Adrenal gland (tissue), 5 donors: ENCODE data around the gene LSM14A.

Experiments
- POLR2A ChIP-seq, 2 donors: fragments of 450-650 bp; IDR thresholded peaks; one replicate each; pipeline ENCODE4 v1.6.1; 2017; ENCODE audit warnings: antibody characterized with exemption in 2 of 2, mild to moderate bottlenecking in 2 of 2, moderate library complexity in 1 of 2
- TF ChIP-seq, protein P1 (sequence below), 6 experiments: fragments of 450-650 bp in 4 of 6; fragments of 200-600 bp in 2 of 6; sonication (generic) in 1 of 6; IDR thresholded peaks; 1 replicate in 5 of 6; 2 replicates in 1 of 6; pipeline versions ENCODE4 v1.5.1 to v1.8.0; 2016 to 2021; ENCODE audit warnings: antibody characterized with exemption in 6 of 6, mild to moderate bottlenecking in 2 of 6, moderate library complexity in 1 of 6
- donor health status: DM: no; HTN: no; CAD: no.

DNA sequence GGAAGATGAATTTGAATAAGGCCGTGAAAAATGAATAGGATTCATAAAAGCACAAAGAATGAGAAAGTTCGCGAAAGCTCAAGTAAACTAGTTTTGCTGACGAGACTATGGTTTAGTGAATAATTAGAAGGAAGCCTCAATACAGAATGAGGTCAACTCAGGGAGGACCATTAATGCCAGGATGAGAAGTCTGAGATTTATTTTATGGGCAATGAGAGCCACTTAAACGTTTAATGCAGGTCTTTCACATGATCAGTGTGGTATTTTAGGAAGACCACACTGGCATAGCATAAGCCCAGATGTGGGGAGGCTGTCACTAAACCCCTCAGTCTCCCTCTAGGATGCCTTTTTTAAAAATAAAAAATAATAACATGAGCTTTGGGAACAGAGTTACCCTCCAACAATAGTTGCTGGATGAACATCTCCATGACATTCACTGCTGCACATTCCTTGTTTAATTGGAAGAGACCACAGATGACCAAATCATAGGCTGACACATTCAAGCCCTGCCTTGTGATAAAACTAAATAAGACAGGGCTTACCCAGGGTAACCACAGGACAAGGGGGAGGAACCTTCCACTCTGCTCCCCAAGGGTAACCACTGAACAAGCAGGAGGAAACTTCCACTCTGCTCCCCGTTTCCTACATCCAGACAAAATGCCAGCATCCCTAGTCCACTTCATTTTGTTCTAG lies 43.6 kb upstream of the LSM14A start:
- no peak for TF ChIP-seq POLR2A (IDR thresholded peaks at IDR 0.05)
- TF ChIP-seq, protein P1, sequence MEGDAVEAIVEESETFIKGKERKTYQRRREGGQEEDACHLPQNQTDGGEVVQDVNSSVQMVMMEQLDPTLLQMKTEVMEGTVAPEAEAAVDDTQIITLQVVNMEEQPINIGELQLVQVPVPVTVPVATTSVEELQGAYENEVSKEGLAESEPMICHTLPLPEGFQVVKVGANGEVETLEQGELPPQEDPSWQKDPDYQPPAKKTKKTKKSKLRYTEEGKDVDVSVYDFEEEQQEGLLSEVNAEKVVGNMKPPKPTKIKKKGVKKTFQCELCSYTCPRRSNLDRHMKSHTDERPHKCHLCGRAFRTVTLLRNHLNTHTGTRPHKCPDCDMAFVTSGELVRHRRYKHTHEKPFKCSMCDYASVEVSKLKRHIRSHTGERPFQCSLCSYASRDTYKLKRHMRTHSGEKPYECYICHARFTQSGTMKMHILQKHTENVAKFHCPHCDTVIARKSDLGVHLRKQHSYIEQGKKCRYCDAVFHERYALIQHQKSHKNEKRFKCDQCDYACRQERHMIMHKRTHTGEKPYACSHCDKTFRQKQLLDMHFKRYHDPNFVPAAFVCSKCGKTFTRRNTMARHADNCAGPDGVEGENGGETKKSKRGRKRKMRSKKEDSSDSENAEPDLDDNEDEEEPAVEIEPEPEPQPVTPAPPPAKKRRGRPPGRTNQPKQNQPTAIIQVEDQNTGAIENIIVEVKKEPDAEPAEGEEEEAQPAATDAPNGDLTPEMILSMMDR (IDR thresholded peaks at IDR 0.05): no peak
